ENCODE data around the gene URB1. TPM values are rescaled to one million over a fixed set of nuclear protein-coding genes. Genes with fewer than 3 reads are reported as not detected.
A peak's percentile ranks its signal among the peaks of the same experiment; 100 is the strongest.
"Not testable (repeated sequence)": the region's sequence is repeated elsewhere in the genome, so short reads cannot be mapped to it uniquely, and the experiment has no call there.

Gene URB1
- total RNA-seq, 1 donor from 2014 or later = 42.8 TPM

- peaks cover 34% of the 10 kb centered on the region for H3K36me3 Mint-ChIP-seq (ENCODE audit: low read depth)
Observed at GRCh38 chr21:32314806-32315205, 78.0 kb downstream of the URB1 start.

GRCh38 chr21:32312976-32313375, 79.8 kb downstream of the URB1 start:
- DNase-seq (ENCODE audit: low spot score) = no peak
- Mint-ChIP-seq H3K36me3 (ENCODE audit: low read depth) (peaks cover 19% of the 10 kb centered on the region), H3K27ac (no peak overlapping the region)

More at GRCh38 chr21:32314806-32315205, 78.0 kb downstream of the URB1 start:
- no peak for DNase-seq (ENCODE audit: low spot score)
- Mint-ChIP-seq H3K9me3 (no peaks in the 10 kb centered on the region), H3K27ac (no peak overlapping the region), H3K4me1 (ENCODE audit: low read depth) (peaks cover 8% of the 10 kb centered on the region), H3K27me3 (ENCODE audit: insufficient read depth) (no peaks in the 10 kb centered on the region), H3K4me3 (no peak overlapping the region)
- intact Hi-C loops (cut with micrococcal nuclease) = no loop called here

GRCh38 chr21:32312326-32312725, 80.5 kb downstream of the URB1 start:
- H3K27ac Mint-ChIP-seq = no peak overlapping the region
- no peaks in the 10 kb centered on the region for H3K9me3 Mint-ChIP-seq
- peaks cover 8% of the 10 kb centered on the region for H3K4me1 Mint-ChIP-seq (ENCODE audit: low read depth)
- H3K36me3 Mint-ChIP-seq (ENCODE audit: low read depth) = peaks cover 19% of the 10 kb centered on the region
- no peak for DNase-seq (ENCODE audit: low spot score)
- no peak overlapping the region for H3K4me3 Mint-ChIP-seq
- intact Hi-C loops (cut with micrococcal nuclease) = no loop called here
- H3K27me3 Mint-ChIP-seq (ENCODE audit: insufficient read depth) = no peaks in the 10 kb centered on the region

More at GRCh38 chr21:32312976-32313375, 79.8 kb downstream of the URB1 start:
- no peaks in the 10 kb centered on the region for H3K9me3 Mint-ChIP-seq
- peaks cover 8% of the 10 kb centered on the region for H3K4me1 Mint-ChIP-seq (ENCODE audit: low read depth)
- intact Hi-C loops (cut with micrococcal nuclease) = no loop called here
- H3K27me3 Mint-ChIP-seq (ENCODE audit: insufficient read depth) = no peaks in the 10 kb centered on the region
- no peak overlapping the region for H3K4me3 Mint-ChIP-seq

GRCh38 chr21:32311621-32312020, 81.2 kb downstream of the URB1 start:
- no peak overlapping the region for H3K27ac Mint-ChIP-seq
- no peaks in the 10 kb centered on the region for H3K9me3 Mint-ChIP-seq

GRCh38 chr21:32310976-32311375, 81.8 kb downstream of the URB1 start:
- DNase-seq (ENCODE audit: low spot score); intact Hi-C loops (cut with micrococcal nuclease); H3K27ac Mint-ChIP-seq; H3K9me3 Mint-ChIP-seq; H3K27me3 Mint-ChIP-seq (ENCODE audit: insufficient read depth); H3K4me3 Mint-ChIP-seq; H3K4me1 Mint-ChIP-seq (ENCODE audit: low read depth): not testable (repeated sequence)
- peaks cover 26% of the 10 kb centered on the region for H3K36me3 Mint-ChIP-seq (ENCODE audit: low read depth)

More at GRCh38 chr21:32311621-32312020, 81.2 kb downstream of the URB1 start:
- intact Hi-C loops (cut with micrococcal nuclease) = no loop called here
- Mint-ChIP-seq H3K4me3 (no peak overlapping the region), H3K36me3 (ENCODE audit: low read depth) (peaks cover 22% of the 10 kb centered on the region), H3K27me3 (ENCODE audit: insufficient read depth) (no peaks in the 10 kb centered on the region), H3K4me1 (ENCODE audit: low read depth) (peaks cover 8% of the 10 kb centered on the region)
- no peak for DNase-seq (ENCODE audit: low spot score)

GRCh38 chr21:32309906-32310460, 82.8 kb downstream of the URB1 start:
- Mint-ChIP-seq H3K36me3 (ENCODE audit: low read depth) (peaks cover 29% of the 10 kb centered on the region), H3K4me3 (no peak overlapping the region), H3K27ac (no peak overlapping the region), H3K4me1 (ENCODE audit: low read depth) (peaks cover 8% of the 10 kb centered on the region), H3K9me3 (no peaks in the 10 kb centered on the region), H3K27me3 (ENCODE audit: insufficient read depth) (no peaks in the 10 kb centered on the region)
- no peak for DNase-seq (ENCODE audit: low spot score)
- intact Hi-C loops (cut with micrococcal nuclease) = no loop called here

GRCh38 chr21:32308696-32309095, 84.1 kb downstream of the URB1 start:
- Mint-ChIP-seq H3K36me3 (ENCODE audit: low read depth) (peaks cover 24% of the 10 kb centered on the region), H3K27ac (no peak overlapping the region), H3K4me1 (ENCODE audit: low read depth) (peaks cover 8% of the 10 kb centered on the region), H3K9me3 (no peaks in the 10 kb centered on the region), H3K4me3 (no peak overlapping the region), H3K27me3 (ENCODE audit: insufficient read depth) (no peaks in the 10 kb centered on the region)
- no peak for DNase-seq (ENCODE audit: low spot score)
- intact Hi-C loops (cut with micrococcal nuclease) = no loop called here

GRCh38 chr21:32307706-32308105, 85.1 kb downstream of the URB1 start:
- Mint-ChIP-seq H3K9me3 (no peaks in the 10 kb centered on the region), H3K27ac (no peak overlapping the region), H3K27me3 (ENCODE audit: insufficient read depth) (no peaks in the 10 kb centered on the region), H3K36me3 (ENCODE audit: low read depth) (peaks cover 23% of the 10 kb centered on the region), H3K4me1 (ENCODE audit: low read depth) (peaks cover 8% of the 10 kb centered on the region), H3K4me3 (no peak overlapping the region)
- intact Hi-C loops (cut with micrococcal nuclease) = no loop called here
- DNase-seq (ENCODE audit: low spot score) = no peak

GRCh38 chr21:32306021-32306780, 86.6 kb downstream of the URB1 start:
- Mint-ChIP-seq H3K27me3 (ENCODE audit: insufficient read depth) (no peaks in the 10 kb centered on the region), H3K4me1 (ENCODE audit: low read depth) (peaks cover 6% of the 10 kb centered on the region), H3K36me3 (ENCODE audit: low read depth) (peaks cover 16% of the 10 kb centered on the region), H3K27ac (peak overlapping the region; percentile 18), H3K9me3 (no peaks in the 10 kb centered on the region), H3K4me3 (no peak overlapping the region)
- no peak for DNase-seq (ENCODE audit: low spot score)
- intact Hi-C loops (cut with micrococcal nuclease) = no loop called here

- H3K27me3 Mint-ChIP-seq (ENCODE audit: insufficient read depth) = no peaks in the 10 kb centered on the region
- peaks cover 12% of the 10 kb centered on the region for H3K36me3 Mint-ChIP-seq (ENCODE audit: low read depth)
- no peak overlapping the region for H3K4me3 Mint-ChIP-seq
- no peaks in the 10 kb centered on the region for H3K4me1 Mint-ChIP-seq (ENCODE audit: low read depth)
- intact Hi-C loops (cut with micrococcal nuclease) = no loop called here
- no peak for DNase-seq (ENCODE audit: low spot score)
- H3K9me3 Mint-ChIP-seq = no peaks in the 10 kb centered on the region
- no peak overlapping the region for H3K27ac Mint-ChIP-seq
Observed at GRCh38 chr21:32304998-32305397, 87.8 kb downstream of the URB1 start.

GRCh38 chr21:32303385-32303784, 89.4 kb downstream of the URB1 start:
- intact Hi-C loops (cut with micrococcal nuclease) = no loop called here
- no peak overlapping the region for H3K4me3 Mint-ChIP-seq
- DNase-seq (ENCODE audit: low spot score) = no peak
- no peaks in the 10 kb centered on the region for H3K4me1 Mint-ChIP-seq (ENCODE audit: low read depth)
- peaks cover 12% of the 10 kb centered on the region for H3K36me3 Mint-ChIP-seq (ENCODE audit: low read depth)
- H3K9me3 Mint-ChIP-seq = no peaks in the 10 kb centered on the region
- no peaks in the 10 kb centered on the region for H3K27me3 Mint-ChIP-seq (ENCODE audit: insufficient read depth)
- H3K27ac Mint-ChIP-seq = no peak overlapping the region

- Mint-ChIP-seq H3K27me3 (ENCODE audit: insufficient read depth) (no peaks in the 10 kb centered on the region), H3K4me1 (ENCODE audit: low read depth) (no peaks in the 10 kb centered on the region), H3K27ac (no peak overlapping the region), H3K9me3 (no peaks in the 10 kb centered on the region), H3K4me3 (no peak overlapping the region), H3K36me3 (ENCODE audit: low read depth) (peaks cover 12% of the 10 kb centered on the region)
- intact Hi-C loops (cut with micrococcal nuclease) = no loop called here
- DNase-seq (ENCODE audit: low spot score) = no peak
Observed at GRCh38 chr21:32302560-32302959, 90.3 kb downstream of the URB1 start.

- no peak for DNase-seq (ENCODE audit: low spot score)
- Mint-ChIP-seq H3K9me3 (no peaks in the 10 kb centered on the region), H3K4me3 (no peak overlapping the region), H3K36me3 (ENCODE audit: low read depth) (peaks cover 7% of the 10 kb centered on the region), H3K27me3 (ENCODE audit: insufficient read depth) (no peaks in the 10 kb centered on the region), H3K27ac (no peak overlapping the region), H3K4me1 (ENCODE audit: low read depth) (no peaks in the 10 kb centered on the region)
- intact Hi-C loops (cut with micrococcal nuclease) = no loop called here
Observed at GRCh38 chr21:32301596-32301995, 91.2 kb downstream of the URB1 start.

Data from activated T-helper 1 cell treated with anti-CD3 and anti-CD28 coated beads, Interleukin-12 subunit alpha, Interleukin-12 subunit beta, Interleukin-2, Interleukin-4 antibody, amounts not matched to agents 30 ng/mL and 10 ng/mL and 1 ng/mL, durations not matched to agents 14 hours and 24 hours and 36 hours (primary cell).